Body of pancreas (tissue), 4 donors: ENCODE data around the gene AGR2.

Experiments used
- CTCF ChIP-seq, 7 experiments: fragments of 450-650 bp in 4 of 7; fragments of 200-600 bp in 3 of 7; sonication (generic) in 3 of 7; IDR thresholded peaks; one replicate each; pipeline ENCODE4 v1.5.1; 2016 to 2019; ENCODE audit warnings: antibody characterized with exemption in 7 of 7
- POLR2A ChIP-seq, 3 donors: fragments of 450-650 bp; IDR thresholded peaks; one replicate each; pipeline ENCODE4 v1.6.1; 2016; ENCODE audit warnings: antibody characterized with exemption in 3 of 3, mild to moderate bottlenecking in 2 of 3

GRCh38 chr7:16742547-16742946, 62.3 kb downstream of the AGR2 start:
- TF ChIP-seq CTCF (IDR thresholded peaks at IDR 0.05) (no peak), POLR2A (IDR thresholded peaks at IDR 0.05) (no peak)
